Trophoblast cell (in vitro differentiated cells and primary cell): ENCODE measurements around the gene RBM28.

ENCODE experiments used
- DNase-seq, 2 donors: peaks; one replicate each; pipeline ENCODE4 v3.0.0-alpha.2; 2016
- H2AFZ ChIP-seq: 2 replicates; pipeline ENCODE4 v1.6.1; 2013; ENCODE audit warnings: low read length, moderate library complexity, mild to moderate bottlenecking; ENCODE audit not compliant: insufficient read depth, poor library complexity
- H2AK5ac ChIP-seq: 2 replicates; pipeline ENCODE4 v1.6.1; 2013; ENCODE audit warnings: mild to moderate bottlenecking, low read length
- H2BK120ac ChIP-seq: 2 replicates; pipeline ENCODE4 v1.6.1; 2013; ENCODE audit warnings: low read length, mild to moderate bottlenecking, moderate library complexity; ENCODE audit not compliant: insufficient read depth, poor library complexity
- H2BK12ac ChIP-seq: 2 replicates; pipeline ENCODE4 v1.6.1; 2013; ENCODE audit warnings: mild to moderate bottlenecking, low read length, moderate library complexity
- H2BK5ac ChIP-seq: 2 replicates; pipeline ENCODE4 v1.6.1; 2013; ENCODE audit warnings: low read length, low read depth, moderate library complexity, mild to moderate bottlenecking; ENCODE audit not compliant: poor library complexity
- H3K14ac ChIP-seq: 2 replicates; pipeline ENCODE4 v1.6.1; 2013; ENCODE audit warnings: mild to moderate bottlenecking, low read length
- H3K18ac ChIP-seq: 2 replicates; pipeline ENCODE4 v1.6.1; 2013; ENCODE audit warnings: mild to moderate bottlenecking, low read length
- H3K23ac ChIP-seq: 2 replicates; pipeline ENCODE4 v1.6.1; 2013; ENCODE audit warnings: low read length
- H3K27ac ChIP-seq: 2 replicates; pipeline ENCODE4 v1.5.1; 2013; ENCODE audit warnings: low read depth, mild to moderate bottlenecking, inconsistent platforms, low read length, moderate library complexity
- H3K27me3 ChIP-seq: 2 replicates; pipeline ENCODE4 v1.6.1; 2013; ENCODE audit warnings: inconsistent platforms, mild to moderate bottlenecking, low read length, moderate library complexity; ENCODE audit not compliant: insufficient read depth
- H3K36me3 ChIP-seq, 2 experiments: 1 replicate in 1 of 2; 2 replicates in 1 of 2; pipeline ENCODE4 v1.6.1; 2013; ENCODE audit warnings: low read length in 2 of 2, mild to moderate bottlenecking in 2 of 2, moderate library complexity in 1 of 2; ENCODE audit not compliant: insufficient read depth in 2 of 2, control insufficient read depth in 1 of 2
- H3K4ac ChIP-seq: 2 replicates; pipeline ENCODE4 v1.6.1; 2013; ENCODE audit warnings: low read depth, mild to moderate bottlenecking, low read length, moderate library complexity
- H3K4me1 ChIP-seq, 2 experiments: 1 replicate in 1 of 2; 2 replicates in 1 of 2; pipeline ENCODE4 v1.6.1; 2013; ENCODE audit warnings: low read length in 2 of 2, mild to moderate bottlenecking in 2 of 2, moderate library complexity in 1 of 2; ENCODE audit not compliant: insufficient read depth in 2 of 2, control insufficient read depth in 1 of 2
- H3K4me2 ChIP-seq: 2 replicates; pipeline ENCODE4 v1.6.1; 2013; ENCODE audit warnings: inconsistent platforms, mild to moderate bottlenecking, low read length, moderate library complexity
- H3K4me3 ChIP-seq: 2 replicates; pipeline ENCODE4 v1.5.1; 2013; ENCODE audit warnings: mild to moderate bottlenecking, low read depth, low read length, inconsistent platforms
- H3K79me1 ChIP-seq: one replicate; pipeline ENCODE4 v1.6.1; 2013; ENCODE audit warnings: low read length
- H3K79me2 ChIP-seq: 2 replicates; pipeline ENCODE4 v1.6.1; 2013; ENCODE audit warnings: low read length, mild to moderate bottlenecking; ENCODE audit not compliant: control insufficient read depth, insufficient read depth, poor library complexity
- H3K9ac ChIP-seq: 2 replicates; pipeline ENCODE4 v1.6.1; 2013; ENCODE audit warnings: mild to moderate bottlenecking, low read length
- H3K9me3 ChIP-seq: 2 replicates; pipeline ENCODE4 v1.6.1; 2013; ENCODE audit warnings: low read depth, mild to moderate bottlenecking, control low read depth, inconsistent platforms, low read length; ENCODE audit not compliant: insufficient read depth
- H4K12ac ChIP-seq: 2 replicates; pipeline ENCODE4 v1.6.1; 2013; ENCODE audit warnings: low read depth, mild to moderate bottlenecking, low read length, moderate library complexity
- H4K8ac ChIP-seq: 2 replicates; pipeline ENCODE4 v1.6.1; 2013; ENCODE audit warnings: low read depth, mild to moderate bottlenecking, low read length, moderate library complexity
- H4K91ac ChIP-seq: one replicate; pipeline ENCODE4 v1.6.1; 2013; ENCODE audit warnings: low read depth, mild to moderate bottlenecking, low read length, moderate library complexity
- WGBS: extraction: QIAGEN DNeasy Blood & Tissue Kit; methylation state at CpG from one replicate; pipeline ENCODE4 v1.1.7; 2013; ENCODE audit warnings: missing lambda C conversion rate; ENCODE audit not compliant: insufficient read length, insufficient coverage; ENCODE audit errors: extremely low coverage; 5-methylcytosine and 5-hydroxymethylcytosine counted together

RBM28 gene

DNA sequence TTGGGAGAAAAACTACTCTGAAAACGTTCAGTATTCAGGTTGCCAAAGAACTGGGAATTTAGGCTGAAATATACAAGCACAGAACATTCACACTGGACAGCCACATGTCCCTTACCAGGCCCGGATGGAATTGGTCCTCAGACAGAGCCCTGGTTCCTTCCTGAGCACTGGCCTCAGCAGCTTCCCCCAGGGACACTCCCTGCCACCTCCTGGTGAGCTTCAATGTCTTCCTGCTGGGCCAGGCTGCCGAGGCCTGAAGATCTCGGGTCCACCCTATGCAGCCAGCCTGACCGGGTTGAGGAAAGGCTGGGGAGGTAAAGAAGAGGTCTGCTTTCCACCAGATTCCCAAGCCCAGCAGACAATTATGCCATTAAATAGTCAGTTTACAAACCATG lies 77.8 kb downstream of the RBM28 start:
- H3K36me3 ChIP-seq = no peaks in the 10 kb centered on the region
- peak overlapping the region; percentile 6 for H2BK12ac ChIP-seq
- no peaks in the 10 kb centered on the region for H3K9me3 ChIP-seq
- peaks cover 3% of the 10 kb centered on the region for H3K79me1 ChIP-seq
- no peak overlapping the region for H3K23ac ChIP-seq
- WGBS = no CpG with 5 or more reads among the region's 5 CpGs
- H2AFZ ChIP-seq = no peak overlapping the region
- no peak overlapping the region for H3K27ac ChIP-seq
- peaks cover 8 to 13% of the 10 kb centered on the region in 2 experiments for H3K4me1 ChIP-seq
- H2AK5ac ChIP-seq = no peak overlapping the region
- H3K4me2 ChIP-seq = no peak overlapping the region
- H4K8ac ChIP-seq = no peak overlapping the region
- H4K91ac ChIP-seq = no peak overlapping the region
- H3K4me3 ChIP-seq = no peak overlapping the region
- no peak overlapping the region for H2BK120ac ChIP-seq
- DNase-seq = no peak
- H3K4ac ChIP-seq = no peak overlapping the region
- H3K79me2 ChIP-seq = no peaks in the 10 kb centered on the region
- H2BK5ac ChIP-seq = no peak overlapping the region
- no peak overlapping the region for H3K18ac ChIP-seq
- H3K27me3 ChIP-seq = no peaks in the 10 kb centered on the region
- H3K14ac ChIP-seq = no peak overlapping the region
- no peak overlapping the region for H4K12ac ChIP-seq
- no peak overlapping the region for H3K9ac ChIP-seq

DNA sequence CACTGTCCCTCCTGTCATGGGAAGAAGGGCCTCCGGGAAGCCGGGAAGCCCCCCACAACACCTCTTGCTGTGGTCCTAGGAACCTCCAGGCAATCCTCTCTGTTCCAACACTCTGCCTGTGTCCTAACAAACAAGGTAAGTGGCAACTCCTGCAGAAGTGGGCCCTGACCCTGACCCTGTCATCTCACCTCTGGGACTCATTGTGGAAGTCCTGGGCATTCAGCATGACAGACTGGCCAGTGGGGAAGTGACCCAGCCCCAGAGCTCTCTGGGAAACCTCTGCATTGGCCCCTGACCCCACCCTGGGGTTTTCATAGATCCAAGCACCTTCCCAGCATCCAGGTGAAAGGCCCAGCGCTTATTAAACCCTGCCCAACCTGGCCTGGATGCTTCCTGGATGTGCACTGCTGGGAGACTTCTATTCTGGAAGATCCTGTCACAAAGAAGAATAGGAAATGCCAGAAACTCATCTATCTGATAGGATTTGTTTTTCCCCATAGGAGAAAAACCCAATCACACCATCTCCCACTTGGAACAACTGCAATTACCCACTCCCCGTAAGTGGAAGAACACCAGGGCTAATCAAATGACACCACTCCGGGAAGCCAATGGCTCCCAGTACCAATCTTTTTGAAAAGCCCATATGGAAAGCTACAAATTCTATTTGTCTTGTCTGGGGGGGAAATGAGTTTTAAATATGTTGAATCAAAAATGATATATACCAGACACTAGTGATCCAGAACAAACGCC lies 78.4 kb downstream of the RBM28 start:
- Histone ChIP-seq H3K79me1 (peaks cover 7% of the 10 kb centered on the region), H3K79me2 (no peaks in the 10 kb centered on the region), H3K27ac (no peak overlapping the region), H2BK12ac (no peak overlapping the region), H3K23ac (no peak overlapping the region), H3K4ac (no peak overlapping the region), H3K27me3 (no peaks in the 10 kb centered on the region), H3K14ac (no peak overlapping the region), H3K18ac (no peak overlapping the region), H3K36me3 (no peaks in the 10 kb centered on the region), H4K12ac (no peak overlapping the region), H3K4me1 (peaks cover 13 to 17% of the 10 kb centered on the region in 2 experiments), H2AK5ac (no peak overlapping the region), H2BK120ac (no peak overlapping the region), H2AFZ (no peak overlapping the region), H2BK5ac (no peak overlapping the region), H4K8ac (no peak overlapping the region), H4K91ac (no peak overlapping the region), H3K4me3 (no peak overlapping the region), H3K9ac (no peak overlapping the region), H3K9me3 (no peaks in the 10 kb centered on the region), H3K4me2 (no peak overlapping the region)
- no CpG with 5 or more reads among the region's 6 CpGs for WGBS
- DNase-seq = no peak

DNA sequence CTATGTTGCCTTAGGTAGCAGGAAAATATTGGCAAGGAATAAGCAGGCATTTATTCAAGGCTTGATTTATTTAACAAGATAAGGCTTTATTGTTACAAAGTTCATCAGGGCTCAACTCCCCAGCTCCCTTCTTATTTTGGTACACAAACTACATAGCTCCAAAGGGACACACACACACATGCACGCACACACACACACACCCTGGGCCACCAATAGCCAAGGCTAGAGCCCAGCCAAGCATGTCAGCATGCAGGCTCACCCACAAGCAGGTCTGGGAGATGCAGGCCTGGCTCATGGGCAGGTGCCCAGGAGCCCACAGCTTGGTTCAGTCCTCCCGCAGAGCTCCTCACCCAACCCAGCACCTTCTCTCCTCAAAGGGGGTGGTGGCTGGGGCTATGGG lies 79.2 kb downstream of the RBM28 start:
- H2BK120ac ChIP-seq = no peak overlapping the region
- no peak overlapping the region for H2AFZ ChIP-seq
- no peak overlapping the region for H4K8ac ChIP-seq
- WGBS = no CpG with 5 or more reads among the region's 2 CpGs
- H2AK5ac ChIP-seq = no peak overlapping the region
- no peak overlapping the region for H3K4ac ChIP-seq
- H4K91ac ChIP-seq = no peak overlapping the region
- no peaks in the 10 kb centered on the region for H3K79me2 ChIP-seq
- no peaks in the 10 kb centered on the region for H3K9me3 ChIP-seq
- no peaks in the 10 kb centered on the region for H3K36me3 ChIP-seq
- no peak overlapping the region for H2BK12ac ChIP-seq
- no peak overlapping the region for H3K27ac ChIP-seq
- no peak overlapping the region for H3K14ac ChIP-seq
- no peak overlapping the region for H3K4me2 ChIP-seq
- peaks cover 20 to 25% of the 10 kb centered on the region in 2 experiments for H3K4me1 ChIP-seq
- no peak overlapping the region for H3K23ac ChIP-seq
- H4K12ac ChIP-seq = no peak overlapping the region
- peaks cover 12% of the 10 kb centered on the region for H3K79me1 ChIP-seq
- H3K18ac ChIP-seq = no peak overlapping the region
- H2BK5ac ChIP-seq = no peak overlapping the region
- no peak for DNase-seq
- no peaks in the 10 kb centered on the region for H3K27me3 ChIP-seq
- no peak overlapping the region for H3K9ac ChIP-seq
- H3K4me3 ChIP-seq = no peak overlapping the region

DNA sequence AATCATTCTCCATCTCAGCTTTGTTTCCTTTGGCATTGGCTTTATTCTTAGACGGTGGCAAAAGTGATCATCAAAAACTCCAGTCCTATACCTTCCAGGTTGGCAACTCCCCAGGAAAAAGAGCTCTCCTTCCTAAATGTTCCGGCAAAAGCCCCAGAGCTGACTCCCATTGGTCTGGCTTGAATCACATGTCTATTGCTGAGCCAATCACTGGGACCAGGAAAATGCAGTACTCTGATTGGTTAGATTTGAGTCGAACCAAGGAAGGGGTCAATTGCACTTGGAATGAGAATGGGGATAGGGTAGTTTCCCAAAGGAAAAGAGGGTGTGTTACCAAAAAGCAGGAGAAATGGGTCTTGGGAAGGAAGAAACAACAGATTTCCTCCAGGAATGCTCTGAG lies 80.3 kb downstream of the RBM28 start:
- no peak overlapping the region for H4K12ac ChIP-seq
- no peak overlapping the region for H3K27ac ChIP-seq
- H4K8ac ChIP-seq = no peak overlapping the region
- peaks cover 25 to 31% of the 10 kb centered on the region in 2 experiments for H3K4me1 ChIP-seq
- no peak overlapping the region for H3K23ac ChIP-seq
- no peaks in the 10 kb centered on the region for H3K27me3 ChIP-seq
- no peak overlapping the region for H2BK120ac ChIP-seq
- H3K9me3 ChIP-seq = no peaks in the 10 kb centered on the region
- H4K91ac ChIP-seq = no peak overlapping the region
- WGBS = no CpG with 5 or more reads among the region's 3 CpGs
- no peak overlapping the region for H3K18ac ChIP-seq
- H2AK5ac ChIP-seq = no peak overlapping the region
- H3K4me2 ChIP-seq = no peak overlapping the region
- H3K9ac ChIP-seq = no peak overlapping the region
- H3K4me3 ChIP-seq = no peak overlapping the region
- no peak overlapping the region for H2BK5ac ChIP-seq
- no peak for DNase-seq
- H2AFZ ChIP-seq = no peak overlapping the region
- no peak overlapping the region for H2BK12ac ChIP-seq
- H3K4ac ChIP-seq = no peak overlapping the region
- H3K14ac ChIP-seq = no peak overlapping the region
- H3K79me2 ChIP-seq = no peaks in the 10 kb centered on the region
- no peaks in the 10 kb centered on the region for H3K36me3 ChIP-seq
- H3K79me1 ChIP-seq = peaks cover 16% of the 10 kb centered on the region
